Activated CD8-positive, alpha-beta memory T cell treated with anti-CD3 and anti-CD28 coated beads, Interleukin-2, amount 50 U/mL, for 24 hours (primary cell): ENCODE measurements around the gene DNAH17.

Experiments used
- DNase-seq: peaks from one replicate; pipeline ENCODE4 v3.0.0-alpha.2; 2020; ENCODE audit errors: extremely low read depth

Gene DNAH17

DNA sequence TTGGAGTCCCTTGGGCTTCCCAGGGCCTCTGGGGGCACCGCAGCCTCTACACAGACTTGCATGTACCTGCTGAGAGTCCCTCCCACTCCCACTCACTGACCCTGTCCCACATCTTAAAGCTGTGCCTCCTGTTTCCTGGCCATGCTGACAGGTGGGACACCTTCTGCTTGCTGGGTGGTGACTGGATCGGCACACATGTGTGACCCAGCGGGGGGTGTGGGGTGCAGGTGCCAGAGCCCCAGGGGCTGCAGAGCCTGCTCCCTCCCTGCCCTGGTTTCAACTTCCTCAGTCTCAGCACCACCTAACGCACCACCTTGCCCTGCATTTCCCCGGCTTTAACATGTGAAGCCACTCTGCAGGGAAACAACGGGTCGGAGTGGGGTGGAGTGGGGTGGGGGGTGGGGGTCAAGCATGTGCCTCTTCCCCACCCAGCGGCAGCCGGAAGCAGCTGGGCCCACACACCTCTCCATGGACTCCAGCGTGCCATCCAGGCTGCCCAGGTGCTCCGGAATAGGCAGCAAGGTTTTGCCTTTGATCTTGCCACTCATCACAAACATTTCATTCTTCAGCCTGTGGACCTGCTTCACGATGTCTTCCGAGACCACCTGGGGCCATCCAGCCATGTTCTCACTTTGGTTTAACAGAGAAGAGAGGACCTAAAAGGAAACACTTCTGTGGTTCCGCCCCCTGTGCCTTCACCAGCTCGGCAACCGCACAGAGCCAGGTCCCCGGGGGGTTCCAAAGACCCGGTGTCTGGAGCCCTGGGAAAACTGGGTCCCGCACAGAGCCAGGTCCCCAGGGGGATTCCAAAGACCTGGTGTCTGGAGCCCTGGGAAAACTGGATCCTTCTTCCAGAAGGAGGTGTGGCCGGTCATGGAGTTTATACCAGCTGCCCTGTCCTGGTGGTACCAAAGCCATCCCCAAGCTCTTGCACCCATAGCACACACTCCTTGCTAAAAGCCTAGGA lies 4.7 kb downstream of the DNAH17 start:
- DNase-seq: no peak

DNA sequence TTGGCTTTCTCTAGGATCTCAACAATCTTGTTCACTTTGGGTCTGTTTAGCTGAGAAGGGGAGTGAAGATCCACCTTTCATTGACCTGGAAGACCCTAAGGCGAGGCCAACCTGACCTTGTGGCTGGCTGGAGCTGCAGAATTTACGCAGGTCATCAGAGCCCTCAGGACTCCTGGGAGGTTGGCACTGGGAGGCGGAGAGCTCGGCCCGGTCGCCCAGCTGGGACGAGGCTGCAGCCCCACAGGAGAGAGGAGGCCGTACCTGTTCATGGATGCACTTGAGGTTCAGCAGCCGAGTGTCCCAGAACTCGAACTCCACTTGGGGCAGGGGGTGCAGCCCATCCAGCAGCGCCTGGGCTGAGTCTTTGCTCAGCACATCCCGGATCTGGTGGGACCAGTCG lies 5.9 kb downstream of the DNAH17 start:
- no peak for DNase-seq

DNA sequence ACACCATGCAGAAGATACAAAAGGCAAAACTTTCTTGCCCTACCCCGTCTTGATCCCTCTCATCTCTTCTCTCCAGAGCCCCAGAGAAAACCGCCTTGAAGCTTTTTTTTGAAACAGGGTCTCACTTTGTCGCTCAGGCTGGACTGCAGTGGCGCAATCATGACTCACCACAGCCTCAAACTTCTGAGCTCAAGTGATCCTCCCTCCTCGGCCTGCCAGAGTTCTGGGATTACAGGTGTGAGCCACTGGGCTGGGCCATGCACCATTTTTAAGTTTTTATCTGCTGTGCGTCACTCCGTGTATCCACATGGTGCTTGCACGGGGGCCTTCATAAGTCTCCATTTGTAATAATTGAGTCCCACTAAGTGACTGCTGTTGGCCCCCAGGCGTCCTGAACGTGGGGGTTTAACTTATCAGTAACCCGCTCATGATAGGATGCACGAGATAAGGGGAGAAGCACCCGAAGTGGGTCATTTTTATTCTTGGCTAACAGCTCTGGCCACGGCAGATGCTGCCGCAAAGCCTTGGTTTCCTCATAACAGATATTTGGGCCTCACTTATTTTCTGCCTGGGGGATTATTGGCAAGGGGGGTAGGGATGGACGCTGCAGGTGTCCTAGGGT lies 8.6 kb downstream of the DNAH17 start:
- DNase-seq: no peak

DNA sequence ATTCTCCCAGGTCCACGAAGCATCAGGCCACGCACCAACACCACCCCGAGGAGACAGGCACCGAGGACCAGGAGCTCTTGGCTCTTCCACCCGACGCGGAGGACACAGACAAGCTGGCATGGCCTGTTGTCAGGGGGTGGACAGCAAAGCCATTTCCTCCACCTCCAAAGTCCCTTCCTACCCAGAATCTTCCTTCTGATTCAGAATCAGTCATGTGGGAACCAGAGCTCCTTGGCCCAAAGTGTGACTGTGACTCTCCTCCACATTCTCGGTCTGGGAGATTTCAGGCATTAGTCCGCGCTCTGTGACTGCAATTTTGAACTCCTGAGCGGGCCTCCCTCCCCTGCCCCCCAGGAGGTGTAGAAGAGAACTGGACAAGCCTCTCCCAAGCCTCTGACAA lies 9.2 kb downstream of the DNAH17 start:
- no peak for DNase-seq

DNA sequence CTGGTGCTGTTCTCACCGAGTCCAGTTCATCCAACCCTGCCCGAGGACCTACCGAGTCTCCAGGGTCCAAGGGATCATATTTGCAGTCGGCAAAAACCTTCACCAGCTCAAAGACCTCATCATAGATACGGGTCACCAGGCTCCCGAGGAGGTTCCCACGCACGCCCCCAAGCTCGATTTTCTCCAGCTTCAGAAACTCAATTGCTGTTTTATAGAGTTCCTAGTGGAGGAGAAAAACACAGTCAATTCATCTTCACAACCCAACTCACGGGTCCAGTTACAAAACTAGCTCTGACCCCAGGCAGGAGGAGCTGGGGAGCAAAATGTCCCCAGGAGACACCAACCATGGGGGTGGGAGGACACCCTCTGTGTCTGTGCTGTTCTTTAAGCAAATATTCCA lies 10.2 kb downstream of the DNAH17 start:
- DNase-seq: no peak

DNA sequence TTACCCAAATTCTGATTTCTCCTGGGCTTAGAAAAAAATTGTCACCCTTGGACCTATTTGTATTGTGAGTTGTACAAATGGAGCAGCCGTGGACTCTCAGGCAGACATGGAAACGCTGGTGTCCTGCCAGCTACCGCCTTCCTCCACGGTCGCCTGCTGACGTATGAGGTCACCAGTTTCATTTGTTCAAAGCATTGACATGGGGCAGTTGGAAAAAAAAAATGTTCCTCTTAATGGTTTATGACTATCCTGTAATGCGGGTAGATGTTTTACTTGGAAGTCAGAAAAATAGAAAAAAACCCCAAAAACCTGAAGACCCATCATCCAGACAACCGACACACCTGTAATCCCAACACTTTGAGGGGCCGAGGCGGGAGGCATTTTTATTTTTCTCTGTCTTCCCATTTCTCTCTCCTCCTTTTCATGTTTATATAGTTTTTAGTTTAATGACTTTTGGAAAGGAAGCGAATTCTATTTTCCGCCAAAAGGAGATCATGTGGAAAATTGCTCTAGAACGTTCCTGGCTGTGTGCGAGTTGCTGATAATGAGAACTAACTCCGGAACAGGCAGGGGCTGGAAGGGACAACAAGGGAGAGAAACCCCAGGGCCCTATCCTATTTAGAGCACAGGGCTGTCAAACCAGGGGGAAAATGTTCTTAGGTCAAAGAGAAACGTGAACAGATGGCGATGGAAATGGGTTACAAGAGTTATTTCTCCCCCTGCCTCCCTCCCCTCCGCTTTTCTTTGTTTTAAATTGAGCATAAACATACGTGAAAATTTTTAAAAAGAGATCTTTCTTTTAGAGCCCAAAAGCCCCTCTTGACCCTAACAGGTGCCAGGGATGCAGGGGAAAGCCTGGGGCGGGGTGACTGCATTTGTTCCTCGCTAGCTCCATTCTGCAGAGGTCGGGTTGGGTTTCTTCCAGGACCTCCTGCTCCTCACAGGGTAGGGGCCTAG lies 13.7 kb downstream of the DNAH17 start:
- DNase-seq: no peak

DNA sequence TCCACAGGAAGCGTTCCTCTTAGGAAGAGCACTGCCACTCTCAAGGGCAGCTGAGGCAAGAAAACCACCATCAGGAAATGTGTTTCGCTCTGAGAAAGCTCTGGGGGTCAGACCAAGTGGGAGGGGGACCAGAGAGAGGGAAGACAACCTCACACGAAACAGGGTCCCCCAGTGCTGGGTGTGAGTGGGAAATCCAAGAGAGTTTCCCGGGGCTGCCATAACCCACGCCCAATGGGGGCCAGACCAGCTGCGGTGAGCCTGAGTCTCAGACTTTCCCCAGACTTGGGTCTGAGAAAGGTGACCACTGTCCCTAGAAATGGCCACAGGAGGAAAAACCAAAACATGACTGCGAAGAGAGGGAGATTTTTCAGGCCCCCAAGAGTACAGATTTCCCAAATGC lies 14.5 kb downstream of the DNAH17 start:
- DNase-seq: no peak

DNA sequence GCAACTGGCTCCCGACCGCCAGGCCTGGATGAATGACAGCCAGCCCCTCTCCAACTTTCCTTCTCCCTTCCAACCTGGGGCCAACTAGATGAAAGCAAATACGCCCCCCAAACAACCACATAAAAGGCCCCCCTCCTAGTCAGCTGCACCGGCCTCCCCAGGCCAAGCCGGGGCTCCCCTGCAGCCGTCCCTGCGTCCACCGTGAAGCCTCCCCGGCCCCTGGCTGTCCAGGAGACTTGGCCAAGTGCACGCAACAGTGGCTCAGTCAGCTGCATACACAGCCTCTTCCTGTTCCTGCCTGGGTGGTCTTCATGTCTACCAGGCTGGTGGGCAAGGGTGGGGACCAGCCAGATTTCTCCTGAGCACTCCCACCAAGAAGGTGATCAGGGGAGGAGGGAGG lies 16.0 kb downstream of the DNAH17 start:
- DNase-seq: no peak

DNA sequence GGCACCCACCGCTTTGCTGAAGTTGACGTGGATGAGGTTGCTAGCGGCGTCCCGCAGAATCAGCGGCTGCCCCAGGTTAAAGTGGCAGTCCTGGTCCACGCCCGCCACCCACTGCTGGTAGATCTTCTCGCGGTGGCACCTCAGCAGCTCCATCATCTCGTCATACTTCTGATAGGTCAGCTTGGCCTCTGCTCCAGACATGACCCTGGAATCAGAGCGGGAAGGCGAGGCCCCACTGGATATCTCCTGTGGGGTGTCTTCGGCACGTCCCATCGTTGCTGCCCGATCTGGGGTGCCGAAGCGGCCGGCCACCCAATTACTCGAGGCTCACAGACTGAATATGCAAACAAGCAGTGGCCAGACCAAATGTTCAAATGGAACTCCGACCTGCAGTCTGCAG lies 16.5 kb downstream of the DNAH17 start:
- DNase-seq: no peak

DNA sequence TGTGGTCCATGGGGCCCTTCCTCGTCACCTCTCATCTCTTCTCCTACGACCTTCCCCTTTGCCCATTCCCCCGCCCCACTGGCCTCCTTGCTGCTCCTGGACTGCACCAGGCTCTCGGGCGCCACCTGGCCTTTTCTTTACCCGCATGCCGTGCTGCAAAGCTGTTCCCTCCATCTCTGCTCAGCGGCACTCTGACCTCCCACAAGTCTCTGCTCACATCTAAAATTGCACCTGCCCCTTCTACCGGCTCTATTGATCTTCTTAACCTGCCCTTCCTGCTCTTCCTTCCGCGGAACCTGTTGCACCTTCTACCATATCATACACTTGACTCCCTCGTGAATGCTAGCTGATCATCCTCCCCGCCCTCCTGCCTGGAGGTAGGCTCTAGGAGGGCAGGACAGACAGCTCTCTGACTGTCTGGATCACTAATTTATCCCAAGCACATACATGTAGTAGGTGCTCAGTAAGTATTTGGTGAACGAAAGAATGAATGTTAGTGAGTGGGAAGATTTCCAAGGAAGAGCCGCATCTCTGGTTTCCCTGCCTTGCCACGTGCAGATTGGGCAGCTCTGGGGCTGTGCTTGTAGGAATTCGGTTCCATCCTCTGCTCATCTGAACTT lies 17.3 kb downstream of the DNAH17 start:
- DNase-seq: no peak

DNA sequence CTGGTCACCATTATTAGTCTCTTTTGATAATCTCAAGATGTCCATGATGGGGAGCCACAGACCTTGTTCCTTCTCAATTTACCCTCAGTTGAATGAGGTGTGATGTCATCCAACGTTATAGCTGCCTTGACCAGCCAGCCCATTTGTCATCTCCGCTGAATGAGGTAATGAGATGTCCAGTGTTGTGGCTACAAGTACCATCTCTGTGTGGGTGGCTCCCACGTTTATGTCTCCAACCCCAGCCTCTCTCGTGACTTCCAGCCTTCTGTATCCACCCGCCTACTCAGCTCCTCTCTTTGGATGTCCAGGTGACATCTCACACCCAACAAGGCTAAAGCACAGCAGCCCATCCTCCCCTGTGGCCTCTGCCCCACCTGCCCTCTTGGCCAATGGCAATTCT lies 18.2 kb downstream of the DNAH17 start:
- no peak for DNase-seq

DNA sequence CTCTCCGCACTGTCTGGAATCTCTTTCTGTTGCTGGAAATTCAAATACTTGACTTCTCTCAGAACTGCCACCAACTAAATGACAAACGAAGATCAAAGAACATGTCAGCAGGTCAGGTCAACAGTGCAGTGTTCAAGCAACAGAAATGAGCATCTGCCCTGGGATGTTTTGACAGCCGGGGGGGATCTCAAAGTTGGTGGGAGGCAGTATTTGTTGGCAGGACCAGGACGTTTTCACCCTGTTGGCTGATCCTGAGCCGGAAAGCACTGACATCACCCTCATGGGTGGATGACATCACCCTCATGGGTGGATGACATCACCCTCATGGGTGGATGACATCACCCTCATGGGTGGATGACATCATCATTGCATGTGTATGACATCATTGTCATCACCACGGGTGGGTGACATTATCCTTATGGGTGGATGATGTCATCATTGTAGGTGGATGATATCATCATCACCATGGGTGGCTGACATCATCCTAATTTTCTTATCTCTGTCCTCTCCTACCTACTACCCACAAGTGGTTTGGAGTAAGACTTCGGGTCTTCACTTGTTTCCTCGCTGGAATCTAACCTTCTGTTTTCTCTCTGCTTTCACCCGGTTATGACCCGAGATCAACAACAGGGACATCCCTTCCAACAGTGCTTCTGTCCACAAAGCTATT lies 18.9 kb downstream of the DNAH17 start:
- DNase-seq: no peak

DNA sequence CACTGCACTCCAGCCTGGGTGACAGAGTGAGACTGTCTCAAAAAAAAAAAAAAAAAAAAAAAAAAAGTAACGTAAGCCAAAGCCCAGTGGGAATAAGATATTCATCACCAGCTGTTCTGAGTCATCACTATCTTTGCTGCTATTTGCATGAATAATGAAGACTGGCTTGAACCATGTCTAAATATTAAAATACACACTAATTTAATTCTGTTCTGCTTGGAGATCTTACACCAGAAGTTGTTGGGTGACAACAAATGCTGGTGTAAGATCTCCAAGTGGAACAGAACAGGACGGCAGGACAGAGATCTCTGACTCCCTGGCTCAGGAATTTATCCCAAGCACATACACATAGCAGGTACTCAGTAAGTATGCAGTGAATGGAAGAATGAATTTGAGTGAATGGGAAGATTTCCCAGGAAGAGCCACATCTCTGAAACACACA lies 19.6 kb downstream of the DNAH17 start:
- DNase-seq: no peak

DNA sequence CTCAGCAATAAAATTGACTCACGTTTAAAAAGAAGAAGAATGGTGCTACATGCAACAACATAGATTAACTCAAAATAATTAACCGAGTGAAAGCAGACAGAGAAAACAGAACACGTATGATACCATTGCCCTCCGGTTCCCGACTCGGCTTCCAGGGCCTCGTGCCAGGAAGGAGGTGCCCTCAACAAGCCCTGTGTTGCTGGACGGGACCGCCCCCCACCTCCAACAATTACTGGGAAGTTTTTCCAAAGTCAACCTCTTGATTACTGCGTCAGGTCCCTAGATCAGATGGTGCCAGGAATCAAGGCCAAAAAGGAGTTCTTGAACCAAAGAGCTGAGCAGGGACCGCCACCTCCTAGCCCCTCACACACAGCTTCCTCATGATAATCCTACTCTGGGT lies 20.4 kb downstream of the DNAH17 start:
- no peak for DNase-seq

DNA sequence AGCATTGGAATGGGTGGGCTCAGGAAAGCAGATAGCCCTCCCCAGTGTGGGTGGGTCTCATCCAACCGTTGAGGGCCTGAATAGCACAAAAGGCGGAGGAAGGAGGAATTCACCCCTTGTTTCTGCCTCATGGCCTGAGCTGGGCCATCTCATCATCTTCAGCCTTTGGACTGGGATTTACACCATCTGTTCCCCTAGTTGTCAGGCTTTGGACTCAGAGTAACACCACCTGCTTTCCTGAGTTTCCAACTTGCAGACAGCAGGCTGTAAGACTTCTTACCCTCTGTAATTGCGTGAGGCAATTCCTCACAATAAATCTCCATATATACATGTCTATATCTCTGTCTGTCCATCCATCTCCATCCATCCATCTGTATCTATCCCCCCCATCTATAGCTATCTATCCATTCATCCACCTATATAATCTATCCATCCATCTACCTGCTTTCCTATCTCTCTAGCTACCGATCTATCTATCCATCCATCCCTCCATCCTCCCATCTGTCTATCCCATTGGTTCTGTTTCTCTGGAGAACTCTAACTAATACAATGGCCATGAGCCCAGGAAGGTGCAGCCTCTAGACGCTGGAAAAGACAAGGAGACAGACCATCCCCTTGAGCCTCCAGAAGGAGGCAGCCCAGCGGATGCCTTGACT lies 21.3 kb downstream of the DNAH17 start:
- DNase-seq: no peak

DNA sequence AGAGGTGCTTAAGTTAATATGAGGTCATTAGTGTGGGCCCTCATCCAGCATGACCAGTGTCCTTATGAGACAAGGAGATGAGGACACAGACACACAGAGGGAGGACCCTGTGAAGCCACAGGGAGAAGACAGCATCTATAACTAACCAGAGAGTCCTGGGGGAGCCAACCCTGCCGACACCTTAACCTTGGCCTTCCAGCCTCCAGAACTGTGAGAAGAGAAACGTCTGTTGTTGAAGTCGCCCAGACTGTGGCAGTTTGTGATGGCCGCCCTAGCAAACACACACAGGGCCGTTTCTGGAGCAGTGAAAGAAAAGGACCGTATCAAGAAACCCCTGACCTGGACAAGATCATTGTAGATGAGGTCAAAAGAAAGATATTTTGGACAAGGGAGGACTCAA lies 26.7 kb downstream of the DNAH17 start:
- DNase-seq: no peak

DNA sequence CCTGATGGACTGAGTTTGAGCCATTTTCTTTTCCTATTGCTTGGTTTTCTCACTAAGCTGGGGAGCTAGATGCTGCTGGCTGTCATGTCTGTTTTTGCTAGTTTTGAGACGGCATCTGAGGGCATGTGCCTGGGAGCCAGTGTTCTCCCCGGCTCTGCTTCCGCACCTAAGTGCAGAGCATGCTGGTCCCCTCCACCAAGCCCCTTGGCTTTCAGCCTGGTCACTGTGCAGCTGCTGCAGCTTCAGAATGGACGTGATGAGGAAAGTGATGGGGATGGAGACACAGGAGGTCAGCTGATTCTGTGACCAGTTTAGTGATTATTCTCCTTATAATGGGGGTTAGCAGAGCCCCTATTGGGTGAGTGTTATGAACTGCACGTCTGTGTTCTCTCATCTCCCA lies 28.5 kb downstream of the DNAH17 start:
- DNase-seq: no peak

DNA sequence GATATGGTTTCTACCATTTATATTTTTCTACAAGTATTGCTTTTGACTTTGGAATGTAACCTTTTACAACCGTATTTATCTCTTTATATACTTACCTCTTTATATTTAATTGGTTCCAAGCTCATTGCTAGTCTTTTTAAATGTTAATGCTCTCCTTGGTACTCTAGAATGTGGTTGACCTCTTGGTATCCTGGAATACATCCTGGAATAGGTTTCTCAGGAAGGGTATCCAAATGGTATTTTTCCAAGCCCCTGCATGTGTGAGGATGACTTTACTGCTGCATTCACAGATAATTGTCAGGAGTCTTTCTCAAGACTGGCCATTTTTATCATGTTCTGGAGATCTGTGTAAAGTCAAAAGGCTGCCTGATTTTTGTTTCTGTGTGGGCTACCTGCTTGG lies 30.2 kb downstream of the DNAH17 start:
- no peak for DNase-seq

DNA sequence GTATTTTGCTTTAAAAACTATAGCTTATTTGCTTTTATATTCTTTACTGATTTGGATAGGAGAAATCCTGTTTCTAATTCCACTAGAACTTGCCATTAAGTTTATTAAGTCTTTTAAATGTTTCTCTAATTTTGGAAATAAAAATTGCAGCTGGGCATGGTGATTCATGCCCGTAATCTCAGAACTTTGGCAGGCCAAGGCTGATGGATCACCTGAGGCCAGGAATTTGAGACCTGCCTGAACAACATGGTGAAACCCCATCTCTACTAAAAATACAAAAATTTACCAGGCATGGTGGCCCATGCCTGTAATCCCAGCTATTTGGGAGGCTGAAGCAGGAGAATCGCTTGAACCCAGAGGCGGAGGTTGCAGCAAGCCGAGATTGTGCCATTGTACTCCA lies 30.7 kb downstream of the DNAH17 start:
- no peak for DNase-seq

DNA sequence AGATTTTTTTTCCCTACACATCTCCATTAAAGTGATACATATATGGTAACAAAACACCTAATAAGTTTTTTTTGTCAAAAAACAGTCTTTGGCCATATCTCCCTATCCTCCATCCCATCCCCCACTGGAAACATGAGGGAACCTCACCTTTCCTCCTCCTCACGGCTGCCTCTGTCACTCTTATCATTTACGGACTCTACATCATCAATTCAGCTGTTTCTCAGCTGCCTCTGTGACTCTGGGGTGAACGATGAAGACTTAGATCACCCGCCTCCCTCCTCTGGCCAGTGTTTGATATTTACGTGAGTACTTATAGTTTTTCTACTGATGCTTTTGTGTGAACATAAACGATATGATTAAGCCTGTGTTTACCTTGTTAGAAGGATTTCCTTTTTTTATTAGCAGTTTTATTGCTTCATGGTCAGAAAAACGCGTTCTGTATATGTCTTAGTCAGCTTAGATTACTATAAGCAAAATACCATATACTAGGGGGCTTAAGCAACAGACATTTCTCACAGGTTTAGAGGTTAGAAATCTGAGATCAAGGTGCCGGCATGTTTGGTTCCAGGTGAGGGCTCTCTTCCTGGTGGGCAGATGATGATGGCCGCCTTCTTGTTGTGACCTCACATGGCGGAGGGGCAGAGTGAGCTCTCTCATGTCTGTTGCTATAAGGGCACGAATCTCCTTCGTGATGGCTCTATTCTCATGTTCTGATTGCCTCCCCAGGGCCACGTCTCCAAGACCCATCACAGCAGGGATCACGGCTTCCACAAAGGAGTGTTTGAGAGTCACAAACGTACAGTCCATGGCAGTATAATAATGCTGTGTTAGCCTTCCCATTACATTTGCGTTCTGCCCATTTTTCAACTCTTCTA lies 32.1 kb downstream of the DNAH17 start:
- no peak for DNase-seq
